ENCODE measurements around the gene FASTKD2.

FASTKD2 gene

DNA sequence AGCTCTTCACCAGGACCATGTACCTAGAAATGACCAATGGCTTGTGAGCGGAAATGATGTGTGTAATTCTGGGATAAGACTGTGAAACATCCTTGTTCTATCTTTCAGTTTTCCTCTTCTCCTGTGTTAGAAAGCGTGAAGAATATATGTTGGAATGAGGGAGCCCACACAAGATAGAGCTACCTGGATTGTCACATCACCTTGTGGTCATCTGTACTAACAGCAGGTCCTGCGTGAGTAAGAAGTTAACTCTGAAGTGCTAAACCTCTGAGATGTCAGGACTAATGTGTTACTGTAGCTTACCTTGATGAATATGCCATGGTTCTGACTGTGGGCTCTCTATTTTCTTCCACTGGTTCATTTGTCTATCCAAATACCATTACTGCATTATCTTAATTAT lies 75.6 kb downstream of the FASTKD2 start:
- no peak for DNase-seq

All from stimulated activated naive CD4-positive, alpha-beta T cell (primary cell).